Skin epidermis (tissue), 12 donors: ENCODE results near the gene GAPDHS.

Source experiments
- H3K27ac ChIP-seq, 21 experiments: fragments of 200-600 bp; sonication (generic) in 11 of 21; one replicate each; pipeline ENCODE4 v1.5.0; 2020; ENCODE audit warnings: mild to moderate bottlenecking in 3 of 21, inconsistent platforms in 2 of 21, moderate library complexity in 2 of 21
- H3K4me3 ChIP-seq, 7 experiments: fragments of 200-600 bp; sonication (generic) in 2 of 7; one replicate each; pipeline ENCODE4 v1.5.0; 2020; ENCODE audit warnings: inconsistent platforms in 2 of 7, mild to moderate bottlenecking in 2 of 7, moderate library complexity in 1 of 7

Gene GAPDHS

GRCh38 chr19:35529241-35530218 is 3.7 kb upstream of the GAPDHS start:
- Histone ChIP-seq H3K4me3 (no peak overlapping the region), H3K27ac (peak overlapping the region in 15 of 21 experiments; percentile 0 to 80 (median 61))

- H3K27ac ChIP-seq, result peak overlapping the region in 1 of 21 experiments; percentile 78
- no peak overlapping the region for H3K4me3 ChIP-seq
Measured at GRCh38 chr19:35531291-35531690, 2.0 kb upstream of the GAPDHS start.

- no peak overlapping the region for H3K27ac ChIP-seq
- peak overlapping the region in 3 of 7 experiments; percentile 4 to 14 (median 12) for H3K4me3 ChIP-seq
Measured at GRCh38 chr19:35533822-35534392, 651 bp downstream of the GAPDHS start.

- Histone ChIP-seq H3K4me3 (no peak overlapping the region), H3K27ac (no peak overlapping the region)
Measured at GRCh38 chr19:35534803-35535480, 1.7 kb downstream of the GAPDHS start.

- Histone ChIP-seq H3K4me3 (no peak overlapping the region), H3K27ac (no peak overlapping the region)
Measured at GRCh38 chr19:35539314-35539713, 6.1 kb downstream of the GAPDHS start.

- Histone ChIP-seq H3K27ac (no peak overlapping the region), H3K4me3 (no peak overlapping the region)
Measured at GRCh38 chr19:35539850-35540249, 6.6 kb downstream of the GAPDHS start.

GRCh38 chr19:35540356-35540927 is 7.2 kb downstream of the GAPDHS start:
- no peak overlapping the region for H3K27ac ChIP-seq

GRCh38 chr19:35542209-35542608 is 9.0 kb downstream of the GAPDHS start:
- Histone ChIP-seq H3K4me3 (no peak overlapping the region), H3K27ac (no peak overlapping the region)

More at GRCh38 chr19:35540356-35540927, 7.2 kb downstream of the GAPDHS start:
- H3K4me3 ChIP-seq, result no peak overlapping the region

- Histone ChIP-seq H3K27ac (no peak overlapping the region), H3K4me3 (no peak overlapping the region)
Measured at GRCh38 chr19:35543280-35544109, 10.2 kb downstream of the GAPDHS start.

GRCh38 chr19:35544110-35544802 is 11.0 kb downstream of the GAPDHS start:
- H3K4me3 ChIP-seq, result peak overlapping the region; percentile 71 to 96 (median 90)
- peak overlapping the region in 9 of 21 experiments; percentile 86 to 97 (median 92) for H3K27ac ChIP-seq

- peak within 1 kb of the TSS; percentile 71 to 96 (median 90) for H3K4me3 ChIP-seq
- H3K27ac ChIP-seq, result peak within 1 kb of the TSS; percentile 68 to 97 (median 91)
Measured at GRCh38 chr19:35545001-35545854, 12.0 kb downstream of the GAPDHS start, which contains the start of gene TMEM147. TSS of gene TMEM147 (plus strand) at chr19:35545626. CDS start at chr19:35545740, 114 bp downstream.

GRCh38 chr19:35545855-35546381 is 12.7 kb downstream of the GAPDHS start:
- H3K4me3 ChIP-seq, result peak overlapping the region; percentile 71 to 96 (median 90)
- peak overlapping the region; percentile 68 to 97 (median 91) for H3K27ac ChIP-seq

GRCh38 chr19:35546532-35546931 is 13.3 kb downstream of the GAPDHS start:
- peak overlapping the region; percentile 71 to 96 (median 90) for H3K4me3 ChIP-seq
- H3K27ac ChIP-seq, result peak overlapping the region in 11 of 21 experiments; percentile 43 to 97 (median 93)

GRCh38 chr19:35549174-35549788 is 16.0 kb downstream of the GAPDHS start:
- no peak overlapping the region for H3K27ac ChIP-seq
- no peak overlapping the region for H3K4me3 ChIP-seq

- no peak overlapping the region for H3K27ac ChIP-seq
- no peak overlapping the region for H3K4me3 ChIP-seq
Measured at GRCh38 chr19:35549879-35550523, 16.7 kb downstream of the GAPDHS start.
